ENCODE measurements around the gene SMYD4.

The SMYD4 gene

DNA sequence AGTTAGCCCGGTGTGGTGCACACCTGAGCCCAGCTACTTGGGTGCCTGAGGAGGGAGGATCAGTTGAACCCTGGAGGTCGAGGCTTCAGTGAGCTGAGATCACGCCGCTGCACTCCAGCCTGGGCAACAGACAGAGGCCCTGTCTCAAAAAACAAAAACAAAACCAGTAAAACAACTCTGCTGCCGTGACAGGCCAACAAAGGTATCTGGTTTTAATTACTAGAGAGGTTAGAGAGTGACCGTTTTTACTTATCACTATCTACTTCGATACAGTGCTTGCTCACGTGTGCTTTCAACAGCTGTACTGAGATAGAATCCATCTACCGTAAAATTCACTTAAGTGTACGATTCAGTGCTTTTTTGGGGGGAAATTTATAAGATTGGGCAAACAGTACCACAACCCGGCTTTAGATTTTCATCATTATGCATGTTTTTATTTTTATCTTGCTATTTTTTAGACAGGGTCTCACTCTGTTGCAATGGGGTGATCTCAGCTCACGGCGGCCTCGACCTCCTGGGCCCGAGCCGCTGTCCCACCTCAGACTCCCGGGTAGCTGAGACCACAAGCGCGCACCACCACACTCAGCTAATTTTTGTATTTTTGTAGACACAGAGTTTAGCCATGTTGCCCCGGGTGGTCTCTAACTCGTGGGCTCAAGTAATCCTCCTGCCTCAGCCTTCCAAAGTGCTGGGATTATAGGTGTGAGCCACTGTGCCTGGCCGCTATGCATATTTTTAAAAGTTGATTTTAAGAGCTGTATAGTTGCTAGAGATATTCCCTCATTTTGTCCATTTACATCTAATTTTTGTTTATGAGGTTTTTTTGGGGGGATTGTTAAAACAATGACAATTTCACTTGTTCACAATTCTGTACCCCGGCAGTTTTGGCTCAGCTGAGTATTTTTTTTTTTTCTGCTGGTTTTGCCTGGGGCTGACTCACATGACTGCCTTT, 36.9 kb downstream of the SMYD4 start:
- TF ChIP-seq CTCF (conservative IDR thresholded peaks at IDR 0.05; ENCODE audit: low read depth, low read length): no peak
- no peak overlapping the region for H3K4me3 ChIP-seq (ENCODE audit: low read length)
- no peak for DNase-seq (ENCODE audit: low read depth)

- no peak for DNase-seq (ENCODE audit: low read depth)
- peak; percentile 1 for TF ChIP-seq CTCF (conservative IDR thresholded peaks at IDR 0.05; ENCODE audit: low read depth, low read length)
- no peak overlapping the region for H3K4me3 ChIP-seq (ENCODE audit: low read length)
These were observed 39.8 kb downstream of the SMYD4 start for GRCh38 chr17:1789936-1790335.

GRCh38 chr17:1787301-1787902, 42.3 kb downstream of the SMYD4 start:
- no peak overlapping the region for H3K4me3 ChIP-seq (ENCODE audit: low read length)
- peak; percentile 70 for DNase-seq (ENCODE audit: low read depth)
- TF ChIP-seq CTCF (conservative IDR thresholded peaks at IDR 0.05; ENCODE audit: low read depth, low read length): no peak

DNA sequence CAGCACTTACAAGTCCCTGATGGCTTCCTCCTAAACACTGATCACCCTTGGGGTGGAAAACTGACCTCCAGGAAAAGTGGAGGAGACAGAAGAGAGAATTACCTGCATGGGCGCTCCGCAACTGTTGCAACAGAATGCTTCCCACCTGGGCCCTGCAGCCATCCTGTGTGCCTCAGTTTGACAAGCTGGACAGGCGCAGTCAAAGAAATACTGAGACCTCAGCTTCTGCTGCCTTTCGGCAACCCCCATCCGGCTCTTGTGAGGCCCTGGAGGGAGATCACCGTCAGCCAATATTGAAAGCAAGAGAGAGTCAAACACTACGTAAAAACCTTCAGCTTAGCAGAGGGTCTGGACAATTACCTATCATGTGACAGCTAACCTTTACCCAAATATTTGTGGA, 43.0 kb downstream of the SMYD4 start:
- no peak for DNase-seq (ENCODE audit: low read depth)
- TF ChIP-seq CTCF (conservative IDR thresholded peaks at IDR 0.05; ENCODE audit: low read depth, low read length): no peak
- no peak overlapping the region for H3K4me3 ChIP-seq (ENCODE audit: low read length)

DNA sequence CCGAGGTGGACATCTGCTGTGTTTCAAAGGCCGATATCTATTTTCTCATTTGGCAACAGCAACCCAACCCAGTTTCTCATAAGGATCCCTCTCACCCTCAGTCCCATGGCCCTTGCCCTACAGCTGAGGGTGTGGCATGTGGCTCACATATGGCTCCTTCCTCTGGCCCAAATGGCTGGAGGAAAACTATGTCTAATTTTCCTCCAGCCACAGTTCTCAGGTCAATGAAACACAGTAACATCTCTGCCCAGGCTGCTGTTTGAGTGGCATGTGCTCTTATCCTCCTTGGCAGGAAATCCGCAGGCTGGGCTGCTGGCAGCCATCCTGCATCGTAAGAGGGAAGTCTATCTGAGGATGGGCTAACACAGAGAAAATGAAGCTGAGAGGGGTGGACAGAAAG, 43.8 kb downstream of the SMYD4 start:
- no peak for TF ChIP-seq CTCF (conservative IDR thresholded peaks at IDR 0.05; ENCODE audit: low read depth, low read length)
- no peak for DNase-seq (ENCODE audit: low read depth)
- H3K4me3 ChIP-seq (ENCODE audit: low read length): no peak overlapping the region

GRCh38 chr17:1783834-1784611, 45.7 kb downstream of the SMYD4 start:
- peak; percentile 77 for TF ChIP-seq CTCF (conservative IDR thresholded peaks at IDR 0.05; ENCODE audit: low read depth, low read length)
- H3K4me3 ChIP-seq (ENCODE audit: low read length): no peak overlapping the region
- DNase-seq (ENCODE audit: low read depth): no peak
